KBM-7 (cell line): ENCODE data around the gene HYKK.

Experiments used
- DNase-seq: peaks from one replicate; pipeline ENCODE4 v3.0.0-alpha.2; 2015
- in situ Hi-C: fragments of 300-500 bp; cut with MboI; formaldehyde crosslinking; loops from 2 replicates; pipeline ENCODE4 v1.14.3; 2020; ENCODE audit warnings: low sequenced_read_pairs, low pct_unique_long_range_greater_than_20kb, mixed read lengths

The HYKK gene

DNA sequence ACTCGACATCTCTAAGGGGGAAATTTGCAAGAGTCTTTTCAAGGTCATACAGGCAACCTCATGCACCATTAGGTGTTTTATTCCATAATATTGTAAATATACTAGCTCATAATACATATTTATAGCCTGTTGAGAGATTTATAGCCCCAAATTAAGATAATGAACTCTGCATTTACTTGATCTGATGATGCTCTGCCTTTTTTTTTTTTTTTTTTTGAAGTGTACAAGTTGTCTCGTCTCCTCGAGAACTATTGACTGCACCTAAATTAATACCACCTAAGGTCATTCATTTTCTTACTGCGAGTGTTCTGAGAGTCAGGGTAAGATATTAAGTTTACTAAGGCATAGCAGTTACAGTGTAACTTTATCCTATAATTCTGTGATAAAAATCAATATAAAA is 64.0 kb downstream of the HYKK start:
- in situ Hi-C loops = no loop called here
- DNase-seq = no peak

DNA sequence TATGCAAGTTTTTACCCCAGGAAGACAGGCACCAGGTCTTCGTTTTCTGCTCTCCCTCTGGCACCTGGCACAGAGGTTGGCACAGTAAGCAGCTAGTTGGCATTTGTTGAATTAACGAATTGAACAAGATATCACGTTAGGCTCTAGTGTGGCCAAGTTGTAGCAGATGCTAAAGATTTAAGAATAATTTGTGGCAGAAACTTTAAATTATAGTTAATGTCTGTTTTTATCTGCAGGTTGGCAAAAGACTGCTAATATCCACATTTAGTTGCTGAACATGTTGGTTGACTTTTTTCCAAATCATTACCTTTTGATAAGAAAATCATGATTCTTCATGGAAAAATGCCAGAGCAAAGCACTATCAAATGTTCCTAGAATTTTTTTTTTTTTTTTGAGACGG is 66.0 kb downstream of the HYKK start:
- in situ Hi-C loops = no loop called here
- DNase-seq = no peak

DNA sequence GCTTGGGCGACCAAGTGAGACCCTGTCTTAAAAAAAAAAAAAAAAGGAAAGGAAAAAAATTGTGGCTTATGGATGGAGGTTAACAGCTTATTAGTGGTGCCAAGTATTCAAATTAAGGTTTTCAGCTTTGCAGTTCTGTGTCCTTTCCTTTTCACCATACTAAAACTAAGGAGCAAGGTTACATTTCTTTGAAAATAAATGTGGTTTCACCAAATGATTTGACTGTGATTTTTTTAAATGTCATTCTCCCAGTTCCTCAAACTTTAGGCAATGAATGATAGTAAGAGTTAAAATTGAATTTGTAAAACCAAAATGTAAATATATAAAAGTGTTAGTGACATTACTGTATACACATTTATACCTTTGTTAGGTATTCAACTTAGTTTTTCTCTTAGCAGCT is 67.6 kb downstream of the HYKK start:
- in situ Hi-C loops = no loop called here

More for the DNA sequence above, 67.6 kb downstream of the HYKK start:
- DNase-seq = no peak
